VCaP (cell line): Measurements from ENCODE around the gene LRRFIP1.

Source experiments
- H3K27ac ChIP-seq: fragments of 450-650 bp; 2 replicates; pipeline ENCODE4 v1.5.1; 2017
- TF ChIP-seq, protein P1 (sequence below): fragments of 450-650 bp; conservative IDR thresholded peaks from 2 replicates; pipeline ENCODE4 v1.5.1; 2017; ENCODE audit warnings: mild to moderate bottlenecking, moderate library complexity

The LRRFIP1 gene, protein sequence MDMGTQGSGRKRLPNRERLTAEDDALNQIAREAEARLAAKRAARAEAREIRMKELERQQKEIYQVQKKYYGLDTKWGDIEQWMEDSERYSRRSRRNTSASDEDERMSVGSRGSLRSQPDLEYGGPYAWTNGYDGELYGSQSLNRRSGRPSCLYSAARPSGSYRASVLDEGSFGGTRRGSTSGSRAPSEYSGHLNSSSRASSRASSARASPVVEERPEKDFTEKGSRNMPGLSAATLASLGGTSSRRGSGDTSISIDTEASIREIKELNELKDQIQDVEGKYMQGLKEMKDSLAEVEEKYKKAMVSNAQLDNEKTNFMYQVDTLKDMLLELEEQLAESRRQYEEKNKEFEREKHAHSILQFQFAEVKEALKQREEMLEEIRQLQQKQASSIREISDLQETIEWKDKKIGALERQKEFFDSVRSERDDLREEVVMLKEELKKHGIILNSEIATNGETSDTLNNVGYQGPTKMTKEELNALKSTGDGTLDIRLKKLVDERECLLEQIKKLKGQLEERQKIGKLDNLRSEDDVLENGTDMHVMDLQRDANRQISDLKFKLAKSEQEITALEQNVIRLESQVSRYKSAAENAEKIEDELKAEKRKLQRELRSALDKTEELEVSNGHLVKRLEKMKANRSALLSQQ

DNA sequence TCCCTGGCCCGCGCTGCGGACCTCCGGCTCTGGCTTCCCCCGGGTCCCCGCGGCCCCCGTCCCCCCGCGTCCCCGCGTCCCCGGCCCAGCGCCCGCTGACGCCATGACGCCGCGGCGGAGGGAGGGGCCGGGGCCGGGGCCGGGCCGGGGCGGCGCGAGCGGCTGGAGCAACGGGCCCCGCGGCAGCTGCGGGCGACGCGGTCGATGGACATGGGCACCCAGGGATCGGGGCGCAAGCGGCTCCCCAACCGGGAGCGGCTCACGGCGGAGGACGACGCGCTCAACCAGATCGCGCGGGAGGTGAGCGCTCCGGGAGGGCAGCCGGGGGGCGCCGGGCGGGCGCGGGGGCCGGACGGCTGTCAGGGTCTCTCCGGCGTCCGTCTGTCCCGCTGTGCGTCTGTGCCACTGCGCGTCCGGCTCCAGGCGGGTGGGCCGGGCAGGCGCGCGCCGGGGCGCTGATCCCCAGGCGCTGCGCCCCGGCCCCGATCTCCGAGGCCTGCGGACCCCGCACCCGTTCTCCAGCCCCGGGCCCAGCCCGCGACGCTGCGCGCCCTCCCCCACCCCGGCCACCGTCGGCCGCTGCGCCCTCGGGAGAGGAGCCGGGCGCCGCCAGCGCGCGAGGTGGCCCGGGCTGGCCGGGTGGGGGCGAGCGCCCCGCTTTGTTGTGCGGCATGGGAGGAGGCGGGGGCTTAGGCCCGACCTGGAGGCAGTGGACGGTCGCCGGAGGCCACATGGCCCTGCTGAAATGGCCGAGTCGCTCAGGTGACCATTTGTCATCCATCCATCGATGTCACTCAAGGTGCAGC, at the start of gene LRRFIP1:
Gene LRRFIP1 (plus strand): TSS at position 147 of the 806 bp plus-strand sequence. CDS start 58 bp downstream, at position 205.
- TF ChIP-seq, protein P1, sequence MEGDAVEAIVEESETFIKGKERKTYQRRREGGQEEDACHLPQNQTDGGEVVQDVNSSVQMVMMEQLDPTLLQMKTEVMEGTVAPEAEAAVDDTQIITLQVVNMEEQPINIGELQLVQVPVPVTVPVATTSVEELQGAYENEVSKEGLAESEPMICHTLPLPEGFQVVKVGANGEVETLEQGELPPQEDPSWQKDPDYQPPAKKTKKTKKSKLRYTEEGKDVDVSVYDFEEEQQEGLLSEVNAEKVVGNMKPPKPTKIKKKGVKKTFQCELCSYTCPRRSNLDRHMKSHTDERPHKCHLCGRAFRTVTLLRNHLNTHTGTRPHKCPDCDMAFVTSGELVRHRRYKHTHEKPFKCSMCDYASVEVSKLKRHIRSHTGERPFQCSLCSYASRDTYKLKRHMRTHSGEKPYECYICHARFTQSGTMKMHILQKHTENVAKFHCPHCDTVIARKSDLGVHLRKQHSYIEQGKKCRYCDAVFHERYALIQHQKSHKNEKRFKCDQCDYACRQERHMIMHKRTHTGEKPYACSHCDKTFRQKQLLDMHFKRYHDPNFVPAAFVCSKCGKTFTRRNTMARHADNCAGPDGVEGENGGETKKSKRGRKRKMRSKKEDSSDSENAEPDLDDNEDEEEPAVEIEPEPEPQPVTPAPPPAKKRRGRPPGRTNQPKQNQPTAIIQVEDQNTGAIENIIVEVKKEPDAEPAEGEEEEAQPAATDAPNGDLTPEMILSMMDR: peak; percentile 21; the same call in 1 of the 2 replicates
- peak within 1 kb of the TSS; percentile 75 for H3K27ac ChIP-seq

DNA sequence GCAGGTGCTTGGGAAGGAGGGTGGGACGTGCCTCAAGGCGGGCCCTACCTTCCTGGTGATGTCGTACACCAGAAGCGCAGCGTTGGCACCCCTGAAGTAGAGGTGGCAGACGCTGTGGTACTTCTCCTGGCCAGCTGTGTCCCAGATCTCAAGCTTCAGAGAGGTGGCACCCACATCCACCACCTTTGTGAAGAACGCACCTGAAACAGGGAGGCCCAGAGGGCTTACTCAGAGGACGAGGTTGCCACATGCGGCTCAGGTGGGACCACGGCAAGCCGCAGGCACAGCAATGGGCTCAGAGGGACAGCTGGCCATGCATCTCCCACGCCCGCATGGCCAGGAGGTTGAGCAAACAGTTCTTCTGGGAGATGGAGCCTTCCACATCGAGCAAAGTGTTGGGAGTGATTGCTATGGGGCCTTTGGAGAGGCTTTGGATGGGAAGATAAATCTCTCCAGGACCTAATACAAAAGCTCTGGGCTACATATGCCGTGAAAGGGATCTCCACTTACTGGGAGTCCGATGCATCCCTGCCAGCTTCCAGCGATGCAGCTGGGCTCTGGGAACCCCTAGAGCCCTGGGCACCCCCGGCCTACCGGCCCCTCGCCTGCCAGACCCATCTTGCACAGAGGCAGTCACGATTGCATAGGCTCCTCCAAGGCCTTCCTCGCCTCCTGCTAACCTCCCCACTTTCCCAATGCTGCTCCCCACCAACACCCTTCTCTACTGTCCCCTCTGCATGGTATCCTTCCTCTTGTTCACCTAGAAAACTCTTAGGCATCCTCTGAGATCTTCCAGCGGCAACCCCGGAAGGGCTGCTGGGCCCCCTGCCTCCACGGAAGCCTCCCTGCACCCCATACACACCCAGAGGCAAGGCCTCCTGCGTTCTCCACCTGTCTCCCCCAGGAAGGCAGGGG, 49.2 kb upstream of the LRRFIP1 start:
- TF ChIP-seq, protein P1: no peak
- H3K27ac ChIP-seq: no peak overlapping the region

DNA sequence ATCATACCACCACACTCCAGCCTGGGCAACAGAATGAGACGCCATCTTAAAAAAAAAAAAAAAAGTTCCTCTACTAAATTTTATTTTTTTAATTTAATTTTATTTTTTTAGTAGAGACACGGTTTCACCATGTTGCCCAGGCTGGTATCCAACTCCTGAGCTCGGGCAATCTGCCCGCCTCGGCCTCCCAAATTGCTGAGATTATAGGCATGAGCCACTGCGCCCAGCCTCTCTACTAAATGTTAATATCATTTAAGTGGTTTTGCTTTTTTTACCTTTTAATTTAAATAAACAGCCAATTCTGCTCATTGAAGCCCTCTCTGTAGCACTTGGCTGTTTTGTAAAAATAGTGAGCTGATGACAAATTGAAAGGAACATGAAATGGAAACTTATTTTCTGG, 46.1 kb upstream of the LRRFIP1 start:
- peak overlapping the region; percentile 75 for H3K27ac ChIP-seq
- TF ChIP-seq, protein P1: no peak

DNA sequence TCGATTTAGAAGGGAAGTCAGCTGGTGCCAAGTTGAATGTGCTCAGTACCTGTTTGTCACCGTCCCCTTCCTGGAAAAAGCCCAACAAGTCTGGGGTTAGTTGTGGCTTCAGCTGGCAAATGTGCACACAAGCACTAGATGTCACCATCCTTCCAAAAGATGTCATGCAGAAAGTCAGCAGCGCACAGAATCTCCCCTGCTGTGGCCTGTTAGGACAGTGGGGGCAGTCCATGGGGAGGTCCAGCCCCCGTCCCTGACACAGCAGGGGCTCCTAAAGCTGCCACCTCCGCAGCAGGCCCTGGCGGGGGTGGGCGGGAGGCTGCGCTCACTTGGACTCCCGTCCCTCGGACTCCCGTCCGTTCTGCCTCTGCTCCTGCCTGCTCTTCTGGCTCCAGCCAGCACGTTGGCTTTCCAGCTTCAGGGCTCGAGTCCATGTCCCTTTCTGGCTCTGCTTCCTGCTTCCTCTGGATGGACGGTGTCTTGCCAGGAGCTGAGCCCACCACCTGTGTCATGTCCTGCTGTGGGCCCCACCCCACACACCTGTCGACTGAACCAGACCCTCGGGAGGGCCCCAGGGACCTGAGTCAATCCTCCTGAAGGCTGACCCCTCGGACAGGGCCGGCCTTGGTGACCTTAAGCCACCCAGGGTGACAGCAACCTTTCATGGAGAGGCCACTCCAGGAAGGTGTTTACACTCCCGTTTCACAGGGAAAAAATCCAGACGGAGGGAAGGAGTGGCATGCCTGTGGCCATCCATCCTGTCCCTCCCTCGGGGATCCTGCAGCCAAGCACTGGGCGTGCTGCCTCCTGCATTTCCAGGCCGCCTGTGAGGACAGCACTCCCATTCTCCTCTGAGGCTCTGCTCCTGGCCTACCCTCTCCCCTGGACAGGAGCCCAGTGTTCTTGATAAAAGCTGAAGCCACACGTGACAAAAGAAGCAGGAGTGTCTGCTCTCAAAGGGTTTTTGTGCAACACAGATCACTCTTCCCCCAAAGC, 45.3 kb upstream of the LRRFIP1 start:
- TF ChIP-seq, protein P1: peak; percentile 65
- peak overlapping the region; percentile 75 for H3K27ac ChIP-seq

DNA sequence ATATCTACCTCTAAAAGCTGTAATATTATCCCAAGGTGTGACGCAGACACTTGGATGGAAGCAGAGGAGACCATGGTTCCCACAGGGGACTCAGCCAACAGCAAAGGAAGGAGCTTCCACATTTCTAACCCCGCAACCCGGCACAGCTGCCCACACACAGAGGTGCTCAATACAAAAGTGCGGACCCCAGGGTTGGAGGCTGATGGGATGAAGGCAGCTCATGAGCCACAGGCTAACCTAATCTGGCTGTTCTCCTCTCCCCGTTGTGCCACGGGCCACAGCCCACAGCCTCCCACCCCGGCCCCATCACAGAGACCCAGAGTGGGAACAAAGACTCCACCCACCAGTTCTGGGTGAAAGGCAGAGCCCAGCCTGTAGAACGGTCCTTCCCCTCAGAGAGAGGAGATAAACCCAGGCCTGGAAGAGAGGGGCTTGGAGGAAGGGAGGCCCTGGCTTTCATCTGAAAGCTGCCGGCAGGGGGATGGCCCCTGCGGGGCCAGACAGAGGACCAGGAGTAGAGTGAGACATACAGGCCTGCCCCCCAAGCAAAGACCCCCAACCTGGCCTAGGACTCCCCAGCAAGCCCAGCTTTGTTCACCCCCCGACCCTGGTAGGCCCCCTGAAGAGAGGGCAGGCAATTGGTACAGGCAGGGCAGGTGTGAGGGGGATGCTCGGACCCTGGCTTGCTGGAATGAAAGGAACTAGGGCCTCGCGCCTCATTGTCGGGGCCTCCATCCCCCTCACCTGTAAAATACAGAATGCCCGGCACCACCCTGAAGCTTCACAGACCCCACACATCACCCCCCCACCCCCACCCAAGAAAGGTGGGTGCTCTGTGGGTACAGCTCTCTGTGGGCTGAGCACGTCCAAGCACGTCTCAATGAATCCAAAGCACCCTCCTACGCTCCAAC, 43.7 kb upstream of the LRRFIP1 start:
- TF ChIP-seq, protein P1: no peak
- H3K27ac ChIP-seq: peak overlapping the region; percentile 75
